Activated naive CD4-positive, alpha-beta T cell treated with anti-CD3 and anti-CD28 coated beads, Interleukin-2, amount 50 U/mL, for 16 hours (primary cell): Measurements from ENCODE around the gene KAT8.
"Not testable (repeated sequence)": the region's sequence is repeated elsewhere in the genome, so short reads cannot be mapped to it uniquely, and the experiment has no call there.

Source experiments
- DNase-seq: peaks from one replicate; pipeline ENCODE4 v3.0.0-alpha.2; 2020

Gene KAT8

GRCh38 chr16:31150976-31151375, 33.5 kb downstream of the KAT8 start:
- not testable (repeated sequence) for DNase-seq

- DNase-seq, result no peak
Observed at GRCh38 chr16:31157136-31157535, 39.7 kb downstream of the KAT8 start.

GRCh38 chr16:31167315-31167714, 49.9 kb downstream of the KAT8 start:
- DNase-seq, result no peak

- no peak for DNase-seq
Observed at GRCh38 chr16:31168848-31169247, 51.4 kb downstream of the KAT8 start.

- DNase-seq, result not testable (repeated sequence)
Observed at GRCh38 chr16:31170048-31170447, 52.6 kb downstream of the KAT8 start.

- DNase-seq, result peak; percentile 26
Observed at GRCh38 chr16:31177136-31177535, 59.7 kb downstream of the KAT8 start.

- no peak for DNase-seq
Observed at GRCh38 chr16:31179219-31179746, 61.8 kb downstream of the KAT8 start.

- peak; percentile 87 for DNase-seq
Observed at GRCh38 chr16:31179747-31180459, 62.4 kb downstream of the KAT8 start, which contains the start of gene FUS. Gene FUS (plus strand): TSS chr16:31180139. CDS start chr16:31180215, 76 bp downstream.
